Left ventricle myocardium inferior (tissue), 1 donor: ENCODE measurements around the gene TOX2. TPM values are rescaled to one million over a fixed set of nuclear protein-coding genes. Genes with fewer than 3 reads are reported as not detected.

Source experiments
- DNase-seq: peaks from one replicate; pipeline ENCODE4 v3.0.0-alpha.2; 2020
- H3K27ac ChIP-seq: fragments of 200-600 bp; replicated peaks from 2 replicates; pipeline ENCODE4 v1.8.0; 2021
- H3K27me3 ChIP-seq: fragments of 200-600 bp; 2 replicates; pipeline ENCODE4 v1.8.0; 2021; ENCODE audit warnings: low read depth
- H3K36me3 ChIP-seq: fragments of 200-600 bp; 2 replicates; pipeline ENCODE4 v1.8.0; 2021
- H3K4me1 ChIP-seq: fragments of 200-600 bp; 2 replicates; pipeline ENCODE4 v1.8.0; 2021
- H3K4me3 ChIP-seq: fragments of 200-600 bp; 2 replicates; pipeline ENCODE4 v1.8.0; 2021; ENCODE audit warnings: mild to moderate bottlenecking, moderate library complexity
- H3K9me3 ChIP-seq: fragments of 200-600 bp; replicated peaks from 2 replicates; pipeline ENCODE4 v1.8.0; 2021
- CTCF ChIP-seq: fragments of 200-600 bp; IDR thresholded peaks from 2 replicates; pipeline ENCODE4 v1.8.0; 2021; ENCODE audit warnings: antibody characterized with exemption, mild to moderate bottlenecking, borderline replicate concordance
- intact Hi-C: fragments of 100-400 bp; cut with micrococcal nuclease; formaldehyde crosslinking; loops from one replicate; pipeline ENCODE4 v1.11.0; 2022
- total RNA-seq: library from RNA; stranded (reverse); fragmentation: NEBNext Ultra II Directional; extraction: Animal tissue kit (Norgen Biotek cat#: 25700); gene quantifications from one replicate; pipeline ENCODE4 v1.2.1, GENCODE V29; 2021
- donor health status: DM: no; HTN: yes; CAD: no; lungs with severe emphysema.

TOX2 gene
- total RNA-seq, 1 donor from 2014 or later = 0.30 TPM

- no peak for DNase-seq
- intact Hi-C loops = no loop called here
- peaks cover 9% of the 10 kb centered on the region for H3K9me3 ChIP-seq
- no peak overlapping the region for H3K27ac ChIP-seq
- H3K4me3 ChIP-seq = no peak overlapping the region
- TF ChIP-seq CTCF = no peak
- H3K36me3 ChIP-seq = no peaks in the 10 kb centered on the region
- H3K27me3 ChIP-seq = peaks cover 9% of the 10 kb centered on the region
- H3K4me1 ChIP-seq = no peaks in the 10 kb centered on the region
Measured at GRCh38 chr20:43993560-43993959, 78.9 kb downstream of the TOX2 start.

- Histone ChIP-seq H3K4me3 (no peak overlapping the region), H3K27ac (no peak overlapping the region), H3K4me1 (no peaks in the 10 kb centered on the region), H3K27me3 (peaks cover 9% of the 10 kb centered on the region), H3K36me3 (no peaks in the 10 kb centered on the region), H3K9me3 (peaks cover 7% of the 10 kb centered on the region)
- no peak for DNase-seq
- no peak for TF ChIP-seq CTCF
- intact Hi-C loops = no loop called here
Measured at GRCh38 chr20:43994486-43995100, 79.9 kb downstream of the TOX2 start.

- no peaks in the 10 kb centered on the region for H3K4me1 ChIP-seq
- intact Hi-C loops = no loop called here
- H3K27me3 ChIP-seq = peaks cover 9% of the 10 kb centered on the region
- H3K9me3 ChIP-seq = no peaks in the 10 kb centered on the region
- no peak overlapping the region for H3K27ac ChIP-seq
- H3K4me3 ChIP-seq = no peak overlapping the region
- no peak for TF ChIP-seq CTCF
- DNase-seq = no peak
- H3K36me3 ChIP-seq = no peaks in the 10 kb centered on the region
Measured at GRCh38 chr20:43995645-43996044, 81.0 kb downstream of the TOX2 start.

DNA sequence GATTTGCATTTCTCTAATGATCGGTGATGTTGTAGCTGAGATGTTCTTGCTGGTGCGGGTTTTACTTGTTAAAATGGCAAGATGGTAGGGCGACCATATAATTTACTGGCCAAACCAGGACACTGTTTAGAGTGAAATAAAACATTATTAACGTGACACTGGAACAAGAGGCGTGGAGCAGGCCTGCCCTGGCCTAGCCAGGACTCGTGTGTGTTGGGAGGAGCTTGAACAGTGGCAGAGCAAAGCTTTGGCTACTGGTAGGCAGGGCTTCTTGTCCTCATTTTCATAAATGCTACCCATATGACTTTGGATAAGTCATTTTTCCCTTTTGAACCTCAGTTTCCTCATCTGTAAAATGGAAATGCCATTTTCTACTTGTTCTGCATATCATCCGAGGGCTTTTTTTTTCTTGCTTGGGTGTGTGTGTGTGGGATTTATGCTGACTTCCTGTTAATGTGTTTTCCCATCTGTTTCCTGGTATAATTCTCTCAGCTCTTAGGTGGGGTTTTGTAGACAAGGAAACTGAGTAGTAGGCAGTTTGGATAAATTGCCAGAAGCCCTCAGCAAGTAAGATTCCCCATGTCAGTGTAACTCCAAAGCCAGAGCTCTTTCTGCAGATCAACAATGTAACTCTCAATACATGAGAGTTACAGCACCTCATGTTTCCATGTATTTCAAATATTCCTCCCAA, 81.7 kb downstream of the TOX2 start:
- no peak for DNase-seq
- intact Hi-C loops = no loop called here
- H3K27me3 ChIP-seq = peaks cover 9% of the 10 kb centered on the region
- no peak for TF ChIP-seq CTCF
- no peak overlapping the region for H3K27ac ChIP-seq
- H3K4me1 ChIP-seq = no peaks in the 10 kb centered on the region
- H3K36me3 ChIP-seq = no peaks in the 10 kb centered on the region
- H3K9me3 ChIP-seq = no peaks in the 10 kb centered on the region
- H3K4me3 ChIP-seq = no peak overlapping the region

DNA sequence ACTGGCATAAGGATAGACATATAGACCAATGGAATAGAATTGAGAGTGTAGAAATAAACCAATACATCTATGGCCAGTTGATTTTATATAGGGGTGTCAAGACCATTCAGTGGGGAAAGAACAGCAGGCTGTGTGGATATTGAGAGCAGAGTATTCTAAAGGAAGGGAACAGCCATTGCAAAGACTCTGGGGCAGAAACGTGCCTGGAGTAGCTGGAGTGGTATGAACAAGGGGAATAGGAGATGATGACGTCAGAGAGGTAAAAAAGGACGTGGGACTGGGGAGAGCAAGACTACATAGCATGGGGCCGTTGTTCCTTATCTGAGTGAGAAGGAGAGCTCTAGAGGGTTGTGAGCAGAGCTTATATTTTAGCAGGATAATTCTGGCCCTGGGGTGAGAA, 85.2 kb downstream of the TOX2 start:
- H3K4me1 ChIP-seq = no peaks in the 10 kb centered on the region

More for the DNA sequence above, 85.2 kb downstream of the TOX2 start:
- intact Hi-C loops = no loop called here
- no peak overlapping the region for H3K4me3 ChIP-seq
- no peaks in the 10 kb centered on the region for H3K9me3 ChIP-seq
- no peak for DNase-seq
- TF ChIP-seq CTCF = no peak
- H3K27ac ChIP-seq = no peak overlapping the region
- H3K27me3 ChIP-seq = no peaks in the 10 kb centered on the region
- no peaks in the 10 kb centered on the region for H3K36me3 ChIP-seq
